ACHN (cell line): ENCODE results near the gene KIF5B.
"Not testable (repeated sequence)": the region's sequence is repeated elsewhere in the genome, so short reads cannot be mapped to it uniquely, and the experiment has no call there.

Source experiments
- DNase-seq: peaks from one replicate; pipeline ENCODE4 v3.0.0-alpha.2; 2015
- in situ Hi-C: cut with HindIII; loops from 2 replicates; pipeline ENCODE4 v1.10.0; 2017; ENCODE audit warnings: low sequenced_read_pairs, low pct_ligation_motif_present, low pct_unique_long_range_greater_than_20kb

The KIF5B gene

GRCh38 chr10:32056136-32057035, at the start of gene KIF5B:
Gene KIF5B, minus strand, starts transcription at chr10:32056425. Its CDS starts 452 bp downstream, at chr10:32055973.
- DNase-seq: peak; percentile 81
- in situ Hi-C loops: no loop called here

- DNase-seq: no peak
- in situ Hi-C loops: no loop called here
Measured at GRCh38 chr10:32105782-32106382, 49.7 kb upstream of the KIF5B start.

- DNase-seq: no peak
- in situ Hi-C loops: no loop called here
Measured at GRCh38 chr10:32104622-32105509, 48.6 kb upstream of the KIF5B start.

- DNase-seq: no peak
- in situ Hi-C loops: no loop called here
Measured at GRCh38 chr10:32104181-32104580, 48.0 kb upstream of the KIF5B start.

GRCh38 chr10:32103721-32104120, 47.5 kb upstream of the KIF5B start:
- DNase-seq: no peak
- in situ Hi-C loops: no loop called here

- in situ Hi-C loops: not testable (repeated sequence)
Measured at GRCh38 chr10:32098566-32099259, 42.5 kb upstream of the KIF5B start.

GRCh38 chr10:32095116-32095733, 39.0 kb upstream of the KIF5B start:
- no peak for DNase-seq
- in situ Hi-C loops: no loop called here

More at GRCh38 chr10:32098566-32099259, 42.5 kb upstream of the KIF5B start:
- DNase-seq: not testable (repeated sequence)

- DNase-seq: no peak
- in situ Hi-C loops: no loop called here
Measured at GRCh38 chr10:32093650-32094049, 37.4 kb upstream of the KIF5B start.

GRCh38 chr10:32091046-32091445, 34.8 kb upstream of the KIF5B start:
- no peak for DNase-seq
- in situ Hi-C loops: no loop called here

GRCh38 chr10:32084185-32084851, 28.1 kb upstream of the KIF5B start:
- DNase-seq: no peak
- in situ Hi-C loops: no loop called here

GRCh38 chr10:32077896-32078485, 21.8 kb upstream of the KIF5B start:
- DNase-seq: peak; percentile 41
- in situ Hi-C loops: no loop called here

GRCh38 chr10:32073659-32074058, 17.4 kb upstream of the KIF5B start:
- DNase-seq: no peak
- in situ Hi-C loops: no loop called here

GRCh38 chr10:32073128-32073527, 16.9 kb upstream of the KIF5B start:
- in situ Hi-C loops: no loop called here
- DNase-seq: no peak

- in situ Hi-C loops: no loop called here
- DNase-seq: no peak
Measured at GRCh38 chr10:32072025-32072800, 16.0 kb upstream of the KIF5B start.

GRCh38 chr10:32070645-32071044, 14.4 kb upstream of the KIF5B start:
- in situ Hi-C loops: no loop called here
- DNase-seq: no peak

GRCh38 chr10:32068569-32068968, 12.3 kb upstream of the KIF5B start:
- no peak for DNase-seq

More at GRCh38 chr10:32068569-32068968, 12.3 kb upstream of the KIF5B start:
- in situ Hi-C loops: no loop called here
